Ascending aorta (tissue), 2 donors: Measurements from ENCODE around the gene USP40. TPM values are rescaled to one million over a fixed set of nuclear protein-coding genes. Genes with fewer than 3 reads are reported as not detected.

ENCODE experiments used
- DNase-seq, 2 donors: peaks; one replicate each; pipeline ENCODE4 v3.0.0-alpha.2; 2019; ENCODE audit warnings: low spot score in 2 of 2
- H3K27ac ChIP-seq, 2 donors: fragments of 200-600 bp; sonication (generic); one replicate each; pipeline ENCODE4 v1.5.1; 2016 to 2017; ENCODE audit warnings: mild to moderate bottlenecking in 1 of 2
- H3K27me3 ChIP-seq: fragments of 200-600 bp; sonication (generic); one replicate; pipeline ENCODE4 v1.5.1; 2017
- H3K36me3 ChIP-seq, 2 donors: fragments of 200-600 bp; sonication (generic); one replicate each; pipeline ENCODE4 v1.5.1; 2016
- H3K4me1 ChIP-seq, 2 donors: fragments of 200-600 bp; sonication (generic); one replicate each; pipeline ENCODE4 v1.5.1; 2016 to 2017; ENCODE audit warnings: mild to moderate bottlenecking in 1 of 2
- H3K4me3 ChIP-seq, 2 donors: fragments of 200-600 bp; sonication (generic); one replicate each; pipeline ENCODE4 v1.5.1; 2016 to 2017; ENCODE audit warnings: mild to moderate bottlenecking in 1 of 2
- H3K9me3 ChIP-seq, 2 donors: fragments of 200-600 bp; sonication (generic); one replicate each; pipeline ENCODE4 v1.5.1; 2016
- CTCF ChIP-seq, 3 experiments: fragments of 200-600 bp in 2 of 3; fragments of 450-650 bp in 1 of 3; sonication (generic) in 2 of 3; IDR thresholded peaks; one replicate each; pipeline ENCODE4 v1.5.1; 2016 to 2019; ENCODE audit warnings: antibody characterized with exemption in 3 of 3, mild to moderate bottlenecking in 1 of 3, moderate library complexity in 1 of 3
- intact Hi-C: fragments of 100-400 bp; cut with DNase I; formaldehyde crosslinking; loops from one replicate; pipeline ENCODE4 v1.15.1; 2023
- total RNA-seq: library from RNA; depleted of rRNA; stranded (reverse); fragments of >200 nt; gene quantifications from one replicate; pipeline ENCODE4 v1.1.0, GENCODE V29; 2016

The USP40 gene
- total RNA-seq, 1 donor from 2014 or later = 42.7 TPM

- no peak overlapping the region for H3K27ac ChIP-seq
- no peak for DNase-seq
- intact Hi-C loops = no loop called here
- H3K27me3 ChIP-seq = no peaks in the 10 kb centered on the region
- TF ChIP-seq CTCF (IDR thresholded peaks at IDR 0.05) = no peak
- no peak overlapping the region for H3K4me3 ChIP-seq
- H3K36me3 ChIP-seq = peaks cover 60 to 96% of the 10 kb centered on the region in 2 donors
- no peaks in the 10 kb centered on the region for H3K9me3 ChIP-seq
- peaks cover 0 to 9% of the 10 kb centered on the region in 2 donors for H3K4me1 ChIP-seq
These were observed 98.4 kb downstream of the USP40 start for GRCh38 chr2:233468047-233468740.

- TF ChIP-seq CTCF (IDR thresholded peaks at IDR 0.05) = no peak
- Histone ChIP-seq H3K4me3 (no peak overlapping the region), H3K9me3 (no peaks in the 10 kb centered on the region), H3K36me3 (peaks cover 68 to 99% of the 10 kb centered on the region in 2 donors), H3K27ac (no peak overlapping the region), H3K27me3 (no peaks in the 10 kb centered on the region), H3K4me1 (peaks cover 0 to 9% of the 10 kb centered on the region in 2 donors)
- intact Hi-C loops = no loop called here
- DNase-seq = no peak
These were observed 99.5 kb downstream of the USP40 start for GRCh38 chr2:233466991-233467603.

GRCh38 chr2:233464531-233465240, 101.9 kb downstream of the USP40 start:
- intact Hi-C loops = no loop called here
- H3K4me1 ChIP-seq = peaks cover 0 to 3% of the 10 kb centered on the region in 2 donors
- no peak overlapping the region for H3K4me3 ChIP-seq
- H3K36me3 ChIP-seq = peaks cover 83 to 99% of the 10 kb centered on the region in 2 donors
- H3K27me3 ChIP-seq = no peaks in the 10 kb centered on the region
- H3K9me3 ChIP-seq = no peaks in the 10 kb centered on the region
- DNase-seq = no peak
- no peak overlapping the region for H3K27ac ChIP-seq
- TF ChIP-seq CTCF (IDR thresholded peaks at IDR 0.05) = no peak

- H3K27me3 ChIP-seq = no peaks in the 10 kb centered on the region
- H3K4me3 ChIP-seq = no peak overlapping the region
- no peak for TF ChIP-seq CTCF (IDR thresholded peaks at IDR 0.05)
- H3K36me3 ChIP-seq = peaks cover 85 to 100% of the 10 kb centered on the region in 2 donors
- H3K27ac ChIP-seq = no peak overlapping the region
- no peaks in the 10 kb centered on the region for H3K9me3 ChIP-seq
- H3K4me1 ChIP-seq = no peaks in the 10 kb centered on the region
- intact Hi-C loops = no loop called here
- DNase-seq = no peak
These were observed 102.5 kb downstream of the USP40 start for GRCh38 chr2:233464056-233464455.

- H3K27ac ChIP-seq = no peak overlapping the region
- intact Hi-C loops = no loop called here
- H3K36me3 ChIP-seq = peaks cover 85 to 100% of the 10 kb centered on the region in 2 donors
- TF ChIP-seq CTCF (IDR thresholded peaks at IDR 0.05) = no peak
- H3K4me3 ChIP-seq = no peak overlapping the region
- no peaks in the 10 kb centered on the region for H3K9me3 ChIP-seq
- no peaks in the 10 kb centered on the region for H3K27me3 ChIP-seq
- H3K4me1 ChIP-seq = no peaks in the 10 kb centered on the region
- DNase-seq = no peak
These were observed 103.0 kb downstream of the USP40 start for GRCh38 chr2:233463586-233463985.
